HG03571 (cell line): ENCODE data around the gene TEC.
"Not testable (repeated sequence)": the region's sequence is repeated elsewhere in the genome, so short reads cannot be mapped to it uniquely, and the experiment has no call there.

Experiments used
- ATAC-seq: cut with Tn5 transposase; IDR thresholded peaks from one replicate; pipeline ENCODE4 v1.9.1; 2021; ENCODE audit not compliant: unreplicated experiment

Gene TEC

DNA sequence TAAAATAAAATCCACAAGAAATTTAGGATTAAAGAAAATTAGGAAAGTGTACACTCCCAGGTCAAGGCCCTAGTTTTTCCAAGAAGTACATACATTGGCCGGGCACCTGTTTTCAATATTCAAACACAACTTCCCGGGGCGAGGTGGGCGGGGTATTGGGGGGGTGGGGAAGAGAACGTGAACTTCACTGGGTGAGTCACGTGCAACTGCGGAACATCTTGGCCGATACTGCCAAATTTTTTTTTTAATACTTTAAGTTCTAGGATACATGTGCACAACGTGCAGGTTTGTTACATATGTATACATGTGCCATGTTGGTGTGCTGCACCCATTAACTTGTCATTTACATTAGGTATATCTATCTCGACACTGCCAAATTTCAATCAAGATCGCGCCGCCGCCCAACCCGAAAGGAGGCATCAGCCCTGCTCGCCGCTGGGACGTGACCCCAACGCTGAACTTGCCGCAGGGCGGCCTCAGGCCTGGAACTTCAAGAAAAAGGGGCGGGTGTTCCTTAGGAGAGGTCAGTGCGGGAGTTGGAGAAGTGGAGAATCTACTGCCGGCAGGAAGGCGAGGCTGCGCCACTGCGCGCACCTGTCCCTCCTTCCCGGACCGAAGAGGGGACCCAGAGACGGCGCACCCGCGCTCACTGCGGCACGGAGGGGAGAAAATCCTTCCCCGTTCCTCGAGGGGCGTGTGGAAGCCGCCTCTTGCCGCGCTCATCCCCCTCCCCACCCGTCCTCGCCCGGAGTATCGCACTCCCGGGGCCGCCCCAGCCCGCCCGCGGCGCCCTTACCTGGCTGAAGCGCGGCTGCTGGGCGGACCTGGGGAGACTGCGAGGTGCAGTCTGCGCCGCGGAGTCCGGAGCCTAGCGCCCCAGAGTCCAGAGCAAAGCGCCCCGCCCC is at the start of gene TEC:
Gene TEC (minus strand): TSS at position 883 of the 905 bp plus-strand sequence. CDS start 41,224 bp downstream, outside the sequence.
- ATAC-seq, result peak; percentile 23

- no peak for ATAC-seq
Observed at GRCh38 chr4:48315728-48316630, 46.3 kb upstream of the TEC start.

GRCh38 chr4:48314746-48315145 is 45.1 kb upstream of the TEC start:
- not testable (repeated sequence) for ATAC-seq

- no peak for ATAC-seq
Observed at GRCh38 chr4:48311896-48312295, 42.3 kb upstream of the TEC start.

GRCh38 chr4:48308901-48309300 is 39.3 kb upstream of the TEC start:
- no peak for ATAC-seq

DNA sequence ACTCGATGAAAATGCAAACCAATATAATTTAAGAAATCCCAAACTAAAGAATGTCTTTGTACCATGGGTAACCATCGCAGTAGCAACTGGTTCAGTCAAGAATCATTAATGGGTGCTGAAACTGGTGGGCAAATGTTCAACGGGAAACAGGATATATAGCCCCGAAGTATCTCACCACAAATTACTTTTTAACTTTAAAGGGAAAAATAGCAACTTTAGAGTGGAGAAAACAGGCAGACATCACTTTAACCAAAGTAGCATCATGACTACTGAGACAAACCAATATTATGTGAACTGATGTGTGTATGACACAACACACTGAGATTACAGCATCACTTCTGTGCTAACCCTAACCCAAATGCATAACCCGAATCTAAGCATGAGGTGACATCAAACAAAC is 37.9 kb upstream of the TEC start:
- ATAC-seq, result peak; percentile 83

DNA sequence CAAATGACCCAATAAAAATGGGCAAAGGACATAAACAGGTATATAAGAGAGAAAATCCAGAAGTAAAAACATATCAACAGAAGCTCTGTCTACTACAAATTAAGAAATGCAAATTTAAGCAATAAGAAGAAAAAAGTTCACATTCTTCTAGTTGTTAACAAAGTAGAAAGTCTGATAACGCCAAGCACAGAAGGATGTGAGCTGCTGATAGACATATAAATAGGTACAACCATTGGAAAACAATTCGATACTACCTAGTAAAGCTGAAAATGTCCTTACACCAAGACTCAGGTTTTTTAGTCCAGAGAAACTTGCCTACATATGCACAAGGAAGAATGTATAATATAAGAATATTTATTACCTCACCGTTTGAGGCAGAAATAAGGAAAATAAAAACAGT is 35.9 kb upstream of the TEC start:
- ATAC-seq, result no peak

DNA sequence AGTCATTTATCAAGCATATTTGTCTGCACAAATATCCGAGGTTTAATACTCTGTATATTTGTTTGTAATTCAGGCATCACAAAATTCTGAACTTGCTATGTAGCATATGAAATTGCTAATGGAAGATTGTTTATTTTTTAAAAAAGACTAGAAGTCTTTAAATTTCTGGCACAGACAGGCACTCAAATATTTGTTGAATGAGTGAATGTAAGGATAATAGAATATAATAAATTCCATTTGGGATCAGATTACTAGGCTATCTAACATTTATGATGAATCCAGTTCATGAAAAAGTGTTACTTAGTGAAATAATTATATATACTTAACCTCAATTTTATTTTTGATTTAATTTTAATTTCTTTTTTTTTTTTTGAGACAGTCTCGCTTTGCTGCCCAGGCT is 30.4 kb upstream of the TEC start:
- ATAC-seq, result no peak

GRCh38 chr4:48299560-48299959 is 29.9 kb upstream of the TEC start:
- ATAC-seq, result no peak

DNA sequence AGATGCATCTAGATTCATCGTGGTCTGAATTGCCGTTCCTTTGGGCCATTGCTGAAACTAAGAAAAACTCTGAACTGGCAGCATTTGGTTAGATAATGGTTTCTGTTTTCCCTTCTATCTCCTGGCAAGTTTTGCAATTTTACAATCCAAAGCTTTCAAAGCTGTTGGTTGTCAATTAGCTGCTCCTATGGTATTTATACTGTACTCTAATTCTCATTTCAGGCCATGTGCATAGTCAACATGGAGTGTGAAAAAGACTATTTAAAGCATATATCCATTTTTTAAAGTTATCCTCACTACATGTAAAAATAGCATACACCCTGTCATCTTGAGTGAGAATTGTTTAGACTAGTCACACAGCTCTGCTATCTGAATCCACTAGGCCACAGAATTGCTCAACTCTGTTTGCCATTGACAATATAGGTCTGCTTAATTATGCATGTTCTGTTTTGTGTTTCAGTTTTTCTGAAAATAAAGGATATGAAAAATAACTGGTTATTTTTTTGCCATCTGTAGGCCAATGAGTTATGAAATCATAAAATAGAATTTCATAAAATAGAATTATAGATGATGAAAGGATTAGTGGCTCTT is 27.7 kb upstream of the TEC start:
- no peak for ATAC-seq

DNA sequence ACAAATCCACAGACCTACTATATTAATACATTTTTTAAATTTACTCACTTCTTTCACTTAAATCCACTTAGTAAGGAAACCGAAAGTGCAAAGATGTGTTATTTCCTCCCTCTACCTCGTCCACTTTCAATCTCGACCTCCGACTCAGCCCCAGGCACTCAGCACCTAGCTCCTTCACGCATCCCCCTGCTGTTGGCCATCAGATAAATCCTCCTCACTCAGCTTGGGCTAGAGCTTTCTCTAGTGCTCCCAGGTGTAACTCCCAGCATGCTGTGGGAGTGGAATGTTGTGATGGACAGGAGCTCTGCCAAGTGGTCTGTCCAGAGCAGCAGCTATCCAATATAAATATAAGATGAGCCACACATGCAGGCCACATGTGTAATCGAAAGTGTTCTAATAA is 26.7 kb upstream of the TEC start:
- peak; percentile 86 for ATAC-seq

DNA sequence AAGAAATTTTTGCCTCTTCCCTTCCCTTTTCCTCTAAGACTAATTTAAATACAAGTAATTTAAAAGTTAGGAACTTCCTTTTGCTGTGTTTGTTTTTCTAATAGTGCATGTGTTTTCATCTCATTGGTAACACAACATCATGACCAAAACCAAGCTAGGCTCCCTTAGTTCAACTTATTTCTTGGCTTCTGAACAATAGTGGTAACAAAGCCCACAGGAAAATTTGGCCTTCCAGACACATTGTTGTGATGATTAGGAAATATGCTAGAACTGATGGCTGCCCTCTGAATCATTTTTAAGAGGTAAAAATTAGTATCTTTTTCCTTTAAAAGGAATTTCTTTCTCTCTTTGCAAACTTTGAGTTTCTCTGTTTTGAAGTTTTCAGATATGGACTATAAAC is 25.5 kb upstream of the TEC start:
- ATAC-seq, result no peak

- not testable (repeated sequence) for ATAC-seq
Observed at GRCh38 chr4:48292218-48292790, 22.7 kb upstream of the TEC start.

- ATAC-seq, result no peak
Observed at GRCh38 chr4:48290146-48290772, 20.6 kb upstream of the TEC start.

- not testable (repeated sequence) for ATAC-seq
Observed at GRCh38 chr4:48286060-48286459, 16.4 kb upstream of the TEC start.

GRCh38 chr4:48285640-48286039 is 16.0 kb upstream of the TEC start:
- ATAC-seq, result not testable (repeated sequence)

DNA sequence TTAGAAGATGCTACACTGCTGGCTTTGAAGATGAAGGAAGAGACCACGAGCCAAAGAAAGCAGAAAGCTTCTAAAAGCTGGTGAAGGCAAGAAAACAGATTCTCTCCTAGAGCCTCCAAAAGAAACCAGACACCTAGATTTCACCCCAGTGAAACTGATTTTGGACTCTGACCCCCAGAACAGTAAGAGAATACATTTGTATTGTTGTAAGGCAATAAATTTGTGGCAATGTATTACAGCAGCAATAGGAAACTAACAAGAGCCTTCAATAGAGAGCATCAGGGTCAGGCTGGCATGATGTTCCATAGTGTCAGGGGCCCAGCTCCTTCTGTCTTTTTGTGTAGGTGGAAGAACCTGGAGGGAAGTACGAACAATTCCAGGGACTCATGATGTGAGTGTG is 6.0 kb upstream of the TEC start:
- ATAC-seq, result no peak

DNA sequence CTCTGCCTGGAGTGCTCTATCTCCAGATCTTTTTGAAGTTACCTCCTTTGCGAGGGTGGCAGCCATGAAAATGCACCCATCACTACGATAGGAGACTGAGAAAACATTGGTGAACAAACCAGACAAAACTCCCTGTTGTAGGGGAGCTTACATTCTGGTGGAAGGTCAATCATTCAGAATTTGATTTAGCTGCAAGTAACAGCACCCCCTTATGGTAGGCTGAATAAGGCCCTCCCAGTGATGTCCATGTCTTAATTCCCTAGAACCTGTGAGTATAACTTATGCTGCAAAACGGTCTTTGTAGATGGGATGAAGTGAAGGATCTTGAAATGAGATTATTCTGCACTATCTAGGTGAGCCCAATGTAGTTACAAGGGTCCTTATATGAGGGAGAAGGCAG is 5.6 kb upstream of the TEC start:
- ATAC-seq, result no peak

DNA sequence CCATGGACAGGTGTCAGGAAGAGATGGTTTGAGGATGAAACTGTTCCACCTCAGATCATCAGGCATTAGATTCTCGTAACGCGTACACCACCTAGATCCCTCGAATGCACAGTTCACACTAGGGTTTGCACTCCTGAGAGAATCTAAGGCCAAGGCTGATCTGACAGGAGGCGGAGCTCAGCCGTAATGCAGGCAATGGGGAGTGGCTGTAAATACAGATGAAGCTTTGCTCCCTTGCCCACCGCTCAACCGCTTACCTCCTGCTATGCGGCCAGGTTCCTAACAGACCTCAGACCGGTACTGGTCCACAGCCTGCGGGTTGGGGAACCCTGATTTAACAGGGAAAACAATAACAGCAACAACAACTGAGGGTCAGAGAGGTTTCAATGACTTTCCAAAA is 2.0 kb upstream of the TEC start:
- ATAC-seq, result no peak

GRCh38 chr4:48270951-48271473 is 1.4 kb upstream of the TEC start:
- no peak for ATAC-seq
